Panc1 (cell line): Measurements from ENCODE around the gene ETFDH. TPM values are rescaled to one million over a fixed set of nuclear protein-coding genes. Genes with fewer than 3 reads are reported as not detected.

Experiments
- ATAC-seq: fragments of 200-7000 bp; cut with Tn5 transposase; 2 replicates; pipeline ENCODE4 v1.9.1; 2020; ENCODE audit warnings: mild to moderate bottlenecking, moderate library complexity
- BruUV-seq: library from RNA; stranded (reverse); fragments of 400-500 nt; replicated peaks from 2 replicates; lab custom pipeline; 2021; lab: Mats Ljungman, UMichigan
- CTCF ChIA-PET: fragments of 300-600 bp; sonication (Branson Sonifier 250); formaldehyde crosslinking; loops from one replicate; lab custom pipeline; 2022; ENCODE audit warnings: antibody characterized with exemption; lab: Charles Lee
- POLR2A ChIA-PET: fragments of 300-600 bp; sonication (Branson Sonifier 250); formaldehyde crosslinking; loops from one replicate; lab custom pipeline; 2022; ENCODE audit warnings: antibody characterized with exemption; lab: Charles Lee
- DNase-seq: peaks from one replicate; pipeline ENCODE4 v3.0.0-alpha.2; 2010; ENCODE audit warnings: low read depth, low spot score
- H3K27ac ChIP-seq: 2 replicates; pipeline ENCODE4 v1.5.1; 2011; ENCODE audit warnings: mild to moderate bottlenecking, low read length, inconsistent platforms
- H3K27me3 ChIP-seq: fragments of 200-500 bp; sonication (Bioruptor generic); 2 replicates; pipeline ENCODE4 v1.6.0; 2014; ENCODE audit warnings: low read length, inconsistent platforms; ENCODE audit not compliant: control insufficient read depth, insufficient read depth
- H3K36me3 ChIP-seq: fragments of 200-500 bp; sonication (Bioruptor generic); 2 replicates; pipeline ENCODE4 v1.5.1; 2014; ENCODE audit warnings: inconsistent platforms, mild to moderate bottlenecking, low read length, moderate library complexity; ENCODE audit not compliant: control insufficient read depth, insufficient read depth
- H3K4me1 ChIP-seq: 2 replicates; pipeline ENCODE4 v1.5.1; 2011; ENCODE audit warnings: inconsistent platforms, mild to moderate bottlenecking, low read length, moderate library complexity; ENCODE audit not compliant: control insufficient read depth, insufficient read depth
- H3K4me3 ChIP-seq, 2 experiments: 2 replicates each; pipeline ENCODE4 v1.5.1; 2011 to 2012; ENCODE audit warnings: low read depth in 2 of 2, low read length in 2 of 2, mild to moderate bottlenecking in 2 of 2, inconsistent platforms in 1 of 2, moderate library complexity in 1 of 2
- H3K9me3 ChIP-seq: fragments of 200-500 bp; sonication (Bioruptor generic); 2 replicates; pipeline ENCODE4 v1.5.1; 2014; ENCODE audit warnings: low read depth, mild to moderate bottlenecking, inconsistent platforms, low read length, moderate library complexity; ENCODE audit not compliant: control insufficient read depth, insufficient read depth
- POLR2AphosphoS5 ChIP-seq: IDR thresholded peaks from 2 replicates; pipeline ENCODE4 v1.6.1; 2012; ENCODE audit warnings: mild to moderate bottlenecking, low read depth, low read length, moderate library complexity
- SIN3A ChIP-seq: IDR thresholded peaks from 2 replicates; pipeline ENCODE4 v1.6.1; 2012; ENCODE audit warnings: low read depth, mild to moderate bottlenecking, low read length, moderate library complexity, borderline replicate concordance; ENCODE audit not compliant: insufficient read depth
- TCF7L2 ChIP-seq: IDR thresholded peaks from 2 replicates; pipeline ENCODE4 v1.6.1; 2011; ENCODE audit warnings: mild to moderate bottlenecking, low read depth, low read length, inconsistent platforms
- in situ Hi-C: cut with HindIII; loops from 2 replicates; pipeline ENCODE4 v1.10.0; 2016; ENCODE audit warnings: low sequenced_read_pairs, low pct_unique_long_range_greater_than_20kb
- intact Hi-C: fragments of 100-400 bp; cut with micrococcal nuclease; formaldehyde crosslinking; loops from one replicate; pipeline ENCODE4 v1.10.0; 2022; ENCODE audit not compliant: unreplicated experiment
- total RNA-seq: library from RNA; stranded (reverse); gene quantifications from one replicate; pipeline ENCODE4 v1.2.1, GENCODE V29; 2021; ENCODE audit not compliant: unreplicated experiment
- TF ChIP-seq, protein P1 (sequence below): fragments of 450-650 bp; IDR thresholded peaks from 2 replicates; pipeline ENCODE4 v1.5.1; 2017; ENCODE audit warnings: mild to moderate bottlenecking
- TF ChIP-seq, protein P2 (sequence below), 2 experiments: IDR thresholded peaks; 2 replicates each; pipeline ENCODE4 v1.6.1; 2011 to 2012; ENCODE audit warnings: low read depth in 2 of 2, control low read depth in 1 of 2, low read length in 1 of 2, mild to moderate bottlenecking in 1 of 2, moderate library complexity in 1 of 2; ENCODE audit not compliant: insufficient read depth in 1 of 2

The ETFDH gene
- total RNA-seq, 1 experiment from 2014 or later: 23.7 TPM

DNA sequence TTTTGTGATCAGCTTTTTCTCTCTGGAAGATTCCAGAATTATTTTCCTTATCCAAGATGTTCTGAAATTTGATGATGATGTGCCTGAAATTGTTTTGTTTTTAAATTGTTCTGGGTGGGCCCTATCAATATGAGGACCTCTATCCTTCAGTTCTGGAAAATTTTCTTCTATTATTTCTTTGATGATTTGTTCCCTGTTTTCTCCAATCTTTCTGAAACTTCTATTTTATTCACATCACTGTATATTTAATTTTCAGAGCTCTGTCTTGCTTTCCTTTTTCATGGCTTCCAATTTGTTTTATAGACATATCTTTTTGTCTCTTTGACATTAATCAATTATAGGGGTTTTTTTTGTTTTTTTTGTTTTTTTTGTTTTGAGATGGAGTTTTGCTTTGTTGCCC is 84.5 kb downstream of the ETFDH start:
- ChIA-PET POLR2A (no interaction called here), CTCF (no interaction called here)
- intact Hi-C loops: no loop called here

DNA sequence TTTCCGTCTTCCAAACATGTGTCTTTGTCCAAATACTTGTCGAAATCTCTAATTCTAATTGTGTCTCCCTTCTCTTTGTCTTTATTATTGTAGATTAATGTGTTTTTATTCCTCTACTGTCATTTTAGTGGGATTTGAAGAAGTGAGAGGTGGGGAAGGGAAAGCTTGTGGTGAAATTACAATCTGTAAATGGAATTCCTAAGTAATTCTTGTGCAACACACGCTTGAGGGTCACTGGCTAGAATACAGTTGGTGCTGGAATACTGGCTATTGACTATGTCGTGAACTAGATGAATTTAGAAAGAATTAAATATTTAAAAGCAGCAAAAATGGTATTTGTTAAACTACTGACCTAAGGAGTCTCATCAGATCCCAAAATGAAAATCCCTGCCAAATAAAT is 86.0 kb downstream of the ETFDH start:
- Histone ChIP-seq H3K27me3 (no peaks in the 10 kb centered on the region), H3K9me3 (no peaks in the 10 kb centered on the region), H3K27ac (no peak overlapping the region), H3K4me3 (no peak overlapping the region), H3K36me3 (no peaks in the 10 kb centered on the region), H3K4me1 (no peaks in the 10 kb centered on the region)
- in situ Hi-C loops: no loop called here
- POLR2A ChIA-PET: no interaction called here
- TF ChIP-seq POLR2AphosphoS5: no peak
- BruUV-seq: no TSS peak
- intact Hi-C loops: no loop called here
- CTCF ChIA-PET: no interaction called here
- ATAC-seq (no peak), DNase-seq (no peak)

More for the DNA sequence above, 84.5 kb downstream of the ETFDH start:
- H3K4me1 ChIP-seq: no peaks in the 10 kb centered on the region
- no peaks in the 10 kb centered on the region for H3K9me3 ChIP-seq
- BruUV-seq: no TSS peak
- no peak overlapping the region for H3K27ac ChIP-seq
- DNase-seq (no peak), ATAC-seq (no peak)
- no peak overlapping the region for H3K4me3 ChIP-seq
- TF ChIP-seq, protein P1, sequence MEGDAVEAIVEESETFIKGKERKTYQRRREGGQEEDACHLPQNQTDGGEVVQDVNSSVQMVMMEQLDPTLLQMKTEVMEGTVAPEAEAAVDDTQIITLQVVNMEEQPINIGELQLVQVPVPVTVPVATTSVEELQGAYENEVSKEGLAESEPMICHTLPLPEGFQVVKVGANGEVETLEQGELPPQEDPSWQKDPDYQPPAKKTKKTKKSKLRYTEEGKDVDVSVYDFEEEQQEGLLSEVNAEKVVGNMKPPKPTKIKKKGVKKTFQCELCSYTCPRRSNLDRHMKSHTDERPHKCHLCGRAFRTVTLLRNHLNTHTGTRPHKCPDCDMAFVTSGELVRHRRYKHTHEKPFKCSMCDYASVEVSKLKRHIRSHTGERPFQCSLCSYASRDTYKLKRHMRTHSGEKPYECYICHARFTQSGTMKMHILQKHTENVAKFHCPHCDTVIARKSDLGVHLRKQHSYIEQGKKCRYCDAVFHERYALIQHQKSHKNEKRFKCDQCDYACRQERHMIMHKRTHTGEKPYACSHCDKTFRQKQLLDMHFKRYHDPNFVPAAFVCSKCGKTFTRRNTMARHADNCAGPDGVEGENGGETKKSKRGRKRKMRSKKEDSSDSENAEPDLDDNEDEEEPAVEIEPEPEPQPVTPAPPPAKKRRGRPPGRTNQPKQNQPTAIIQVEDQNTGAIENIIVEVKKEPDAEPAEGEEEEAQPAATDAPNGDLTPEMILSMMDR: no peak
- TF ChIP-seq POLR2AphosphoS5 (no peak), SIN3A (no peak), TCF7L2 (no peak)
- TF ChIP-seq, protein P2, sequence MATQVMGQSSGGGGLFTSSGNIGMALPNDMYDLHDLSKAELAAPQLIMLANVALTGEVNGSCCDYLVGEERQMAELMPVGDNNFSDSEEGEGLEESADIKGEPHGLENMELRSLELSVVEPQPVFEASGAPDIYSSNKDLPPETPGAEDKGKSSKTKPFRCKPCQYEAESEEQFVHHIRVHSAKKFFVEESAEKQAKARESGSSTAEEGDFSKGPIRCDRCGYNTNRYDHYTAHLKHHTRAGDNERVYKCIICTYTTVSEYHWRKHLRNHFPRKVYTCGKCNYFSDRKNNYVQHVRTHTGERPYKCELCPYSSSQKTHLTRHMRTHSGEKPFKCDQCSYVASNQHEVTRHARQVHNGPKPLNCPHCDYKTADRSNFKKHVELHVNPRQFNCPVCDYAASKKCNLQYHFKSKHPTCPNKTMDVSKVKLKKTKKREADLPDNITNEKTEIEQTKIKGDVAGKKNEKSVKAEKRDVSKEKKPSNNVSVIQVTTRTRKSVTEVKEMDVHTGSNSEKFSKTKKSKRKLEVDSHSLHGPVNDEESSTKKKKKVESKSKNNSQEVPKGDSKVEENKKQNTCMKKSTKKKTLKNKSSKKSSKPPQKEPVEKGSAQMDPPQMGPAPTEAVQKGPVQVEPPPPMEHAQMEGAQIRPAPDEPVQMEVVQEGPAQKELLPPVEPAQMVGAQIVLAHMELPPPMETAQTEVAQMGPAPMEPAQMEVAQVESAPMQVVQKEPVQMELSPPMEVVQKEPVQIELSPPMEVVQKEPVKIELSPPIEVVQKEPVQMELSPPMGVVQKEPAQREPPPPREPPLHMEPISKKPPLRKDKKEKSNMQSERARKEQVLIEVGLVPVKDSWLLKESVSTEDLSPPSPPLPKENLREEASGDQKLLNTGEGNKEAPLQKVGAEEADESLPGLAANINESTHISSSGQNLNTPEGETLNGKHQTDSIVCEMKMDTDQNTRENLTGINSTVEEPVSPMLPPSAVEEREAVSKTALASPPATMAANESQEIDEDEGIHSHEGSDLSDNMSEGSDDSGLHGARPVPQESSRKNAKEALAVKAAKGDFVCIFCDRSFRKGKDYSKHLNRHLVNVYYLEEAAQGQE (IDR thresholded peaks at IDR 0.05; ENCODE audit: insufficient read depth in 1 of 2, low read depth in 2 of 2, low read length in 1 of 2): no peak
- no peaks in the 10 kb centered on the region for H3K27me3 ChIP-seq
- in situ Hi-C loops: no loop called here
- no peaks in the 10 kb centered on the region for H3K36me3 ChIP-seq

DNA sequence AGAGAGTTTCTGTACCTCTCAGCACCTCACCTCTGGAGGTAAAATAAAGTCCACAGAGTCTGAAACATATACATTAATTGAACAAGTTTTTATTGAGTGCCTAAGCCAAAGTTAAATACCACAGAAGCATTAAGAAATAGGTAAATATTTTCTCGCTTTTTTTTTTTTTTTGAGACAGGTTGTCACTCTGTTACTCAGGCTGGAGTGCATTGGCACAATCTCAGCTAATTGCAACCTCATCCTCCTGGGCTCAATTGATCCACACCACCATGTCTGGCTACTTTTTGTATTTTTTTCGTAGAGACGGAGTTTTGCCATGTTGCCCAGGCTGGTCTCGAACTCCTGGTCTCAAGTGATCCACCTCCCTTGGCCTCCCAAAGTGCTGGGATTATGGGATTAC is 86.6 kb downstream of the ETFDH start:
- H3K36me3 ChIP-seq: no peaks in the 10 kb centered on the region
- no peak for DNase-seq
- ChIA-PET CTCF (no interaction called here), POLR2A (no interaction called here)
- intact Hi-C loops (no loop called here), in situ Hi-C loops (no loop called here)
- H3K4me1 ChIP-seq: no peaks in the 10 kb centered on the region
- no peak for ATAC-seq
- H3K9me3 ChIP-seq: no peaks in the 10 kb centered on the region
- no peaks in the 10 kb centered on the region for H3K27me3 ChIP-seq
- H3K4me3 ChIP-seq: no peak overlapping the region
- no peak overlapping the region for H3K27ac ChIP-seq
- BruUV-seq: no TSS peak
- TF ChIP-seq SIN3A (no peak), TCF7L2 (no peak), POLR2AphosphoS5 (no peak)
- TF ChIP-seq, protein P2 (IDR thresholded peaks at IDR 0.05; ENCODE audit: insufficient read depth in 1 of 2, low read depth in 2 of 2, low read length in 1 of 2): no peak
- TF ChIP-seq, protein P1: no peak
